HG03108 (cell line): ENCODE data around the gene CHST5.

Experiments used
- ATAC-seq: cut with Tn5 transposase; IDR thresholded peaks from one replicate; pipeline ENCODE4 v1.9.1; 2021; ENCODE audit warnings: moderate library complexity; ENCODE audit not compliant: unreplicated experiment

CHST5 gene

DNA sequence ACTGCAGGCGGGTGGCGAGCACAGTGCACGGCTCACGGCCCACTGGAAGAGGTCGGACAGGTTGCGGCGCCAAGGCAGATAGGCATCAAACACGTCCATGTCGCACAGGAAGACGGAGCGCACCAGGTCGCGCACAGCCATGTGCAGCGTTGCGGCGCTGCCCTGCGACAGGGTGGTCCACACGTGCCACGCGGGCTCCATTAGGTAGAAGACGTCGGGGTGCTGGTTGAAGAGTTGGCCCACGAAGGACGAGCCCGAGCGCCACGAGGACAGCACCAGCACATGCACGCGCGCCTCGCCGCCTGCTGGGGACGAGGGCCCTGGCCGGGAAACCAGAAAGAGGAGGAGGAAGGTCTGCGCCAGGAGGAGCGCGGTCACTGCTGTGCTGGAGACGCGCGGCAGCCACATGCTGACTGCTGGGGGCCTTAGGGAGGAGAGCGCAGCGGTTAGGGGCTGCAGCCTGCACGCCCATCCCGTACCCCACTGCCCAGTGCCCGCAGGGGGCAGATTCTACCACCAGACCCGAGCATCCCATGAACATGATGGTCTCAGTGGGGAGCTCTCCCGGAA is 56.4 kb downstream of the CHST5 start:
- ATAC-seq = no peak
